ENCODE results near the gene PDE10A. TPM values are rescaled to one million over a fixed set of nuclear protein-coding genes. Genes with fewer than 3 reads are reported as not detected.
"Not testable (repeated sequence)": the region's sequence is repeated elsewhere in the genome, so short reads cannot be mapped to it uniquely, and the experiment has no call there.

The PDE10A gene
- total RNA-seq, 6 donors from 2014 or later: 0.89 to 4.9 (median 1.4) TPM

GRCh38 chr6:165615636-165616035 is 47.4 kb downstream of the PDE10A start:
- ATAC-seq (ENCODE audit: low FRiP score in 2 of 2): peak in 1 of 2 donors; percentile 94

GRCh38 chr6:165611294-165611693 is 51.7 kb downstream of the PDE10A start:
- DNase-seq: no peak
- H3K4me1 ChIP-seq: no peaks in the 10 kb centered on the region
- no peak for ATAC-seq (ENCODE audit: low FRiP score in 2 of 2)
- H3K9me3 ChIP-seq: no peaks in the 10 kb centered on the region
- TF ChIP-seq EP300 (IDR thresholded peaks at IDR 0.05) (no peak), POLR2AphosphoS5 (IDR thresholded peaks at IDR 0.05) (no peak)
- no peak overlapping the region for H3K4me3 ChIP-seq
- H3K27me3 ChIP-seq: no peaks in the 10 kb centered on the region
- H3K27ac ChIP-seq: no peak overlapping the region
- H3K36me3 ChIP-seq: no peaks in the 10 kb centered on the region
- WGBS, 2 donors: 62 to 75% methylated on average over 3 of the region's 3 CpGs

More at GRCh38 chr6:165615636-165616035, 47.4 kb downstream of the PDE10A start:
- WGBS, 2 donors: 59 to 67% methylated on average over 5 of the region's 5 CpGs
- H3K9me3 ChIP-seq: no peaks in the 10 kb centered on the region
- no peaks in the 10 kb centered on the region for H3K27me3 ChIP-seq
- TF ChIP-seq CTCF (IDR thresholded peaks at IDR 0.05) (no peak), POLR2A (IDR thresholded peaks at IDR 0.05) (no peak)
- DNase-seq: no peak
- no peaks in the 10 kb centered on the region for H3K4me1 ChIP-seq
- no peaks in the 10 kb centered on the region for H3K36me3 ChIP-seq
- H3K27ac ChIP-seq: no peak overlapping the region
- H3K4me3 ChIP-seq: no peak overlapping the region

GRCh38 chr6:165608577-165608976 is 54.5 kb downstream of the PDE10A start:
- H3K27me3 ChIP-seq; ATAC-seq (ENCODE audit: low FRiP score in 2 of 2); H3K36me3 ChIP-seq; H3K27ac ChIP-seq; H3K4me1 ChIP-seq; H3K9me3 ChIP-seq; H3K4me3 ChIP-seq; DNase-seq: not testable (repeated sequence)
- 82 to 100% methylated on average over 1 of the region's 1 CpG for whole genome bisulfite sequencing, 2 donors

GRCh38 chr6:165606740-165607008 is 56.4 kb downstream of the PDE10A start:
- Histone ChIP-seq H3K27ac (no peak overlapping the region), H3K4me3 (no peak overlapping the region), H3K4me1 (no peaks in the 10 kb centered on the region), H3K36me3 (no peaks in the 10 kb centered on the region), H3K9me3 (no peaks in the 10 kb centered on the region), H3K27me3 (no peaks in the 10 kb centered on the region)
- DNase-seq: no peak
- TF ChIP-seq CTCF (IDR thresholded peaks at IDR 0.05) (no peak), POLR2A (IDR thresholded peaks at IDR 0.05) (no peak), EP300 (IDR thresholded peaks at IDR 0.05) (no peak), POLR2AphosphoS5 (IDR thresholded peaks at IDR 0.05) (no peak)
- ATAC-seq (ENCODE audit: low FRiP score in 2 of 2): no peak
- 84 to 87% methylated on average over 3 of the region's 3 CpGs for WGBS, 2 donors

GRCh38 chr6:165605901-165606739 is 56.9 kb downstream of the PDE10A start:
- TF ChIP-seq POLR2A (IDR thresholded peaks at IDR 0.05) (no peak), CTCF (IDR thresholded peaks at IDR 0.05) (no peak), EP300 (IDR thresholded peaks at IDR 0.05) (no peak), POLR2AphosphoS5 (IDR thresholded peaks at IDR 0.05) (no peak)
- 75 to 82% methylated on average over 13 of the region's 13 CpGs for WGBS, 2 donors
- DNase-seq: no peak
- Histone ChIP-seq H3K27ac (no peak overlapping the region), H3K36me3 (no peaks in the 10 kb centered on the region), H3K4me3 (no peak overlapping the region), H3K27me3 (no peaks in the 10 kb centered on the region), H3K4me1 (no peaks in the 10 kb centered on the region), H3K9me3 (no peaks in the 10 kb centered on the region)
- ATAC-seq (ENCODE audit: low FRiP score in 2 of 2): no peak

- TF ChIP-seq EP300 (IDR thresholded peaks at IDR 0.05) (no peak), CTCF (IDR thresholded peaks at IDR 0.05) (no peak), POLR2A (IDR thresholded peaks at IDR 0.05) (no peak), POLR2AphosphoS5 (IDR thresholded peaks at IDR 0.05) (no peak)
- H3K4me1 ChIP-seq: no peaks in the 10 kb centered on the region
- H3K36me3 ChIP-seq: no peaks in the 10 kb centered on the region
- no peak for DNase-seq
- H3K4me3 ChIP-seq: no peak overlapping the region
- WGBS, 2 donors: 81 to 82% methylated on average over 10 of the region's 10 CpGs
- no peaks in the 10 kb centered on the region for H3K27me3 ChIP-seq
- no peak for ATAC-seq (ENCODE audit: low FRiP score in 2 of 2)
- H3K27ac ChIP-seq: no peak overlapping the region
- H3K9me3 ChIP-seq: no peaks in the 10 kb centered on the region
Measured at GRCh38 chr6:165605182-165605875, 57.7 kb downstream of the PDE10A start.
